GM12878 (cell line): ENCODE data around the gene CNKSR1. TPM values are rescaled to one million over a fixed set of nuclear protein-coding genes. Genes with fewer than 3 reads are reported as not detected.

Experiments
- ATAC-seq: fragments of 200-7000 bp; cut with Tn5 transposase; 3 replicates; pipeline ENCODE4 v1.9.1; 2020; ENCODE audit warnings: mild to moderate bottlenecking, moderate library complexity
- BruUV-seq: library from RNA; stranded (reverse); fragments of 400-500 nt; replicated peaks from 2 replicates; lab custom pipeline; 2021; lab: Mats Ljungman, UMichigan
- CTCF ChIA-PET: fragments of 300-600 bp; sonication (Branson Sonifier 250); formaldehyde crosslinking; extraction: SDS; loops from one replicate; lab custom pipeline; 2021; ENCODE audit warnings: inconsistent platforms; lab: Yijun Ruan, JAX
- POLR2A ChIA-PET: fragments of 350-600 bp; formaldehyde crosslinking; extraction: SDS; loops from one replicate; lab custom pipeline; 2021; ENCODE audit warnings: inconsistent platforms; lab: Charles Lee
- RAD21 ChIA-PET: fragments of 300-600 bp; sonication (Branson Sonifier 250); formaldehyde crosslinking; loops from one replicate; lab custom pipeline; 2023; ENCODE audit warnings: antibody characterized with exemption; ENCODE audit not compliant: unreplicated experiment; lab: Charles Lee
- SMC1A ChIA-PET: fragments of 300-600 bp; sonication (Branson Sonifier 250); formaldehyde crosslinking; loops from one replicate; lab custom pipeline; 2023; ENCODE audit not compliant: unreplicated experiment, uncharacterized antibody; lab: Charles Lee
- DNase-seq: peaks from one replicate; pipeline ENCODE4 v3.0.0-alpha.2; 2011; ENCODE audit warnings: low read depth, low spot score
- FAIRE-seq: peaks from 3 replicates; lab custom pipeline; 2011; peaks lifted over from hg19 to GRCh38; lab: Jason Lieb, UNC
- H2AFZ ChIP-seq: 2 replicates; pipeline ENCODE4 v1.6.0; 2011; ENCODE audit warnings: low read depth, low read length, control low read depth; ENCODE audit not compliant: control insufficient read depth
- H3K27ac ChIP-seq: 2 replicates; pipeline ENCODE4 v1.5.1; 2011; ENCODE audit warnings: control low read depth; ENCODE audit not compliant: control insufficient read depth, insufficient read depth
- H3K27me3 ChIP-seq, 2 experiments: replicated peaks in 1 of 2; 2 replicates each; pipeline versions ENCODE4 v1.6.0 to v1.6.1; 2011; ENCODE audit warnings: low read length in 1 of 2; ENCODE audit not compliant: control insufficient read depth in 2 of 2, insufficient read depth in 2 of 2
- H3K36me3 ChIP-seq, 2 experiments: 2 replicates each; pipeline ENCODE4 v1.5.1; 2011; ENCODE audit warnings: low read length in 1 of 2; ENCODE audit not compliant: control insufficient read depth in 2 of 2, insufficient read depth in 2 of 2
- H3K4me1 ChIP-seq: 2 replicates; pipeline ENCODE4 v1.6.1; 2011; ENCODE audit warnings: mild to moderate bottlenecking, low read length, moderate library complexity, mixed read lengths; ENCODE audit not compliant: control insufficient read depth, insufficient read depth
- H3K4me2 ChIP-seq: 2 replicates; pipeline ENCODE4 v1.6.0; 2011; ENCODE audit warnings: control low read depth; ENCODE audit not compliant: control insufficient read depth, insufficient read depth
- H3K4me3 ChIP-seq: fragments of 200-600 bp; sonication (generic); 2 replicates; pipeline ENCODE4 v1.5.1; 2016
- H3K79me2 ChIP-seq: 2 replicates; pipeline ENCODE4 v1.6.0; 2011; ENCODE audit warnings: low read length; ENCODE audit not compliant: control insufficient read depth, insufficient read depth
- H3K9ac ChIP-seq: 2 replicates; pipeline ENCODE4 v1.8.0; 2011; ENCODE audit warnings: low read length, control low read depth, mixed read lengths; ENCODE audit not compliant: control insufficient read depth, insufficient read depth
- H3K9me3 ChIP-seq: replicated peaks from 3 replicates; pipeline ENCODE4 v1.5.1; 2011; ENCODE audit warnings: mild to moderate bottlenecking, low read length; ENCODE audit not compliant: control insufficient read depth, insufficient read depth
- H4K20me1 ChIP-seq: 2 replicates; pipeline ENCODE4 v1.6.0; 2011; ENCODE audit not compliant: control insufficient read depth, insufficient read depth
- ASH2L ChIP-seq: fragments of 300-600, 200-600 bp; sonication (generic); IDR thresholded peaks from 2 replicates; pipeline ENCODE4 v1.6.1; 2017; ENCODE audit warnings: low read depth, mild to moderate bottlenecking, borderline replicate concordance
- ELK1 ChIP-seq: IDR thresholded peaks from 2 replicates; pipeline ENCODE4 v1.6.1; 2012; ENCODE audit warnings: low read depth, low read length, improper control_type of control experiment
- KAT2A ChIP-seq: conservative IDR thresholded peaks from 2 replicates; pipeline ENCODE4 v1.6.1; 2011; ENCODE audit warnings: low read depth, low read length; ENCODE audit not compliant: control insufficient read depth
- MXI1 ChIP-seq: fragments of 150-350 bp; IDR thresholded peaks from 2 replicates; pipeline ENCODE4 v1.6.1; 2011; ENCODE audit warnings: low read depth, mild to moderate bottlenecking, inconsistent platforms, low read length, improper control_type of control experiment
- PAX5 ChIP-seq: IDR thresholded peaks from 2 replicates; pipeline ENCODE4 v1.6.1; 2011; ENCODE audit warnings: low read depth, low read length, borderline replicate concordance
- PAX8 ChIP-seq: fragments of 450-650 bp; IDR thresholded peaks from 2 replicates; pipeline ENCODE4 v1.6.1; 2017; ENCODE audit warnings: mild to moderate bottlenecking, moderate library complexity
- SUPT20H ChIP-seq: IDR thresholded peaks from 2 replicates; pipeline ENCODE4 v1.6.1; 2011; ENCODE audit warnings: low read depth, mild to moderate bottlenecking, low read length, moderate library complexity, borderline replicate concordance; ENCODE audit not compliant: control insufficient read depth
- USF2 ChIP-seq: IDR thresholded peaks from 2 replicates; pipeline ENCODE4 v1.6.1; 2011; ENCODE audit warnings: low read depth, low read length, improper control_type of control experiment, borderline replicate concordance
- WGBS: methylation state at CpG from one replicate; pipeline ENCODE4 v1.1.6; 2016; ENCODE audit warnings: low lambda C conversion rate; ENCODE audit not compliant: insufficient replicate concordance, insufficient coverage; ENCODE audit errors: missing lambda C conversion rate; 5-methylcytosine and 5-hydroxymethylcytosine counted together
- in situ Hi-C: fragments of 300-500 bp; cut with MboI; formaldehyde crosslinking; loops from 9 replicates; pipeline ENCODE4 v1.14.3; 2018; ENCODE audit warnings: mixed read lengths
- intact Hi-C: fragments of 100-400 bp; cut with micrococcal nuclease; formaldehyde crosslinking; loops from one replicate; pipeline ENCODE4 v1.14.2; 2022; ENCODE audit not compliant: unreplicated experiment
- polyA plus RNA-seq, 11 experiments: library from polyadenylated mRNA; depleted of rRNA in 4 of 11; unstranded in 6 of 11; stranded (reverse) in 5 of 11; fragments of >200 nt; fragmentation: Nextera tagmentation in 4 of 11; fragmentation: Illumina TruSeq in 1 of 11; extraction: Ambion mirVana in 4 of 11; extraction: Trizol in 1 of 11; gene quantifications; 1 replicate in 1 of 11; 2 replicates in 10 of 11; pipeline versions ENCODE4 v1.2.1 to v1.2.3, GENCODE V29; 2011 to 2016; ENCODE audit warnings: inconsistent platforms in 2 of 11, missing spikeins in 2 of 11, low read depth in 1 of 11
- total RNA-seq, 4 experiments: library from RNA; depleted of rRNA in 3 of 4; stranded (reverse); fragments of >200 nt in 3 of 4; fragmentation: Illumina TruSeq in 1 of 4; extraction: Trizol in 1 of 4; gene quantifications; 2 replicates each; pipeline versions ENCODE4 v1.2.1 to v1.2.3, GENCODE V29; 2013 to 2021

Gene CNKSR1
- total and polyA plus RNA-seq, 10 of the 15 experiments (the other 5 are each of a cell fraction or from before 2014, with no cell fraction given): 0.06 to 1.2 (median 0.86) TPM

- Histone ChIP-seq H3K79me2 (no peaks in the 10 kb centered on the region), H3K36me3 (no peaks in the 10 kb centered on the region), H3K9ac (no peak overlapping the region), H3K4me3 (no peak overlapping the region), H2AFZ (no peak overlapping the region), H3K4me1 (peaks cover 4% of the 10 kb centered on the region; the same call in 1 of the 2 replicates), H4K20me1 (no peaks in the 10 kb centered on the region), H3K27ac (no peak overlapping the region), H3K9me3 (no peaks in the 10 kb centered on the region), H3K4me2 (no peak overlapping the region), H3K27me3 (no peaks in the 10 kb centered on the region)
- POLR2A ChIA-PET: interaction anchor here (0.6 kb wide), 2 partner anchors 139 to 1489 kb away, joined by 3 to 4 read pairs; no protein-coding TSS in a partner anchor
- RAD21 ChIA-PET: no interaction called here
- SMC1A ChIA-PET: interaction anchor here (0.7 kb wide), 1 partner anchor 42 kb away, joined by 3 read pairs; no protein-coding TSS in a partner anchor
- ATAC-seq (no peak), DNase-seq (no peak), FAIRE-seq (no peak)
- intact Hi-C loops: no loop called here
- in situ Hi-C loops: no loop called here
- CTCF ChIA-PET: interaction anchor here (0.6 to 2.6 kb wide), 5 partner anchors 8 to 587 kb away, joined by 4 to 7 read pairs (median 6); partner anchors contain the start of gene ZNF593
- 80% methylated on average over 1 of the region's 1 CpG for WGBS
- TF ChIP-seq PAX5 (no peak), ASH2L (no peak), KAT2A (no peak), PAX8 (no peak), USF2 (no peak), SUPT20H (no peak), MXI1 (no peak), ELK1 (no peak)
- no TSS peak for BruUV-seq
Measured at GRCh38 chr1:26130695-26131094, 46.6 kb upstream of the CNKSR1 start.
